ENCODE data around the gene RNF26.

DNA sequence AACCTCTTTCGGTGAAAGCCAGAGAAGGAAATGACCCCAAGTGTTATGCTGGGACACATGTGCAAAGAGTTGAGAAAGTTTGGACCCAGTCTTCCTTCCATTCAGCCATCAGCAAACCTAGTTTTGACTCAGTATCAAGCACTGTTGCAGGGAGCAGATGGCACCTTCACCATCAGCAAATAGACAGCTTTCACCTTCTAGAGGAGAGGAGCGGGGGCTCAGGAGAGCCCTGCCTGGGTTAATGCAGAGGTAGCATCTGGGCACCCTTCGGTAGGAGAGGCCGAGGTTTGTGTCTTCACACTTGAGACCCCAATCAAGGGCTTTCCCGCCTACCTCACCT is 28.4 kb downstream of the RNF26 start:
- TF ChIP-seq REST (IDR thresholded peaks at IDR 0.05; ENCODE audit: low read depth) (no peak), EGR1 (IDR thresholded peaks at IDR 0.05) (no peak)

Data from Ishikawa (cell line).